ENCODE results near the gene SV2C. TPM values are rescaled to one million over a fixed set of nuclear protein-coding genes. Genes with fewer than 3 reads are reported as not detected.

The SV2C gene
- total RNA-seq, 2 experiments from 2014 or later: 0.20 to 0.26 TPM

DNA sequence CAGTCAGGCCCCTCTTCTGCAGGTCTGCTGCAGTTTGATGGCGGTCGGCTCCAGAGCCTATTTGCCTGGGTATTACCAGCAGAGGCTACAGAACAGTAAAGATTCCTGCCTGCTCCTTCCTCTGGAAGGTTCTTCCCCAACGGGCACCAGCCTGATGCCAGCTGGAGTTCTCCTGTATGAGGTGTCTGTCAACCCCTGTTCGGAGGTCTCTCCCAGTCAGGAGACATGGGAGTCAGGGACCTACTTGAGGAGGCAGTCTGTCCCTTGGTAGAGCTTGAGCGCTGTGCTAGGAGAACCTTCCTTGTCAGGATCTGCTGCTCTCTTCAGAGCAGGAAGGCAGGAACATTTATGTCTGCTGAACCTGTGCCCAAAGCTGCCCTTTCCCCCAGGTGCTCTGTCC is 181.5 kb downstream of the SV2C start:
- no peak overlapping the region for H3K27ac Mint-ChIP-seq
- ATAC-seq (no peak), DNase-seq (no peak)
- H3K4me1 Mint-ChIP-seq: peaks cover 24% of the 10 kb centered on the region
- H3K36me3 Mint-ChIP-seq: peaks cover 39% of the 10 kb centered on the region
- H3K9me3 Mint-ChIP-seq (ENCODE audit: low read depth): peaks cover 14% of the 10 kb centered on the region
- no peak overlapping the region for H3K4me3 Mint-ChIP-seq
- H3K27me3 Mint-ChIP-seq: no peaks in the 10 kb centered on the region
- CTCF ChIA-PET: interaction anchor here (1.1 kb wide), 1 partner anchor 9 kb away, joined by 4 read pairs; no protein-coding TSS in a partner anchor

DNA sequence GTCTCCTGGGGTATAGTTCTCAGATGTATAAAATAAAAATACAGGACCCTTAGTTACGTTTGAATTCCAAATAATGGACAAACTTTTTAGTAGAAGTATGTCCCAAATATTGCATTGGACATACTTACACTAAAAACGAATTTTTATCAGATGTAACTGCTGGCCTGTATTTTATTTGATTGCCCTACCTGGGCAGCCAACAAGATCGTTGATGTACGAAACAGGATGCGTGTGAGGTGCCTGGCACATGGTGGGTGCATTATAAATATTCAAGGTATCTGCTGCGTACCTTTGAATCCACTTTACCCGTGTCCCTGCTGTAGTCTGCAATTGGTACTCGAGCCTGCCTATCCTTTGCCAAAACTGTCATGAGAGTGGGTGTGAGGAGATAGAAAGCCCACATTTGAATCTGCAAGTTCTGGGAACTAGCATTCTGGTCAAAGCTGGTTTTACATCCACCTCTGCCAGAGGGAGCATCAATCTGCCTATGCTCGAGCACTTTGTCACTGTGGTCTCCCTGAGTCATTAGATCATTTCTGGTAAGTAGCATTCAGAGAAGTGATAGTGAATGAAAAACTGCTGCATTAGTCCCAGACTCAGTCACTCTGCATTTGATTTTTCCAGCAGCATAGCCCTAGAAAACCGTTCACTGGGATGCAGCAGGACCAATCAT is 186.2 kb downstream of the SV2C start:
- Mint-ChIP-seq H3K4me3 (peak overlapping the region; percentile 59), H3K27ac (peak overlapping the region; percentile 89), H3K9me3 (ENCODE audit: low read depth) (no peaks in the 10 kb centered on the region), H3K36me3 (peaks cover 28% of the 10 kb centered on the region), H3K27me3 (no peaks in the 10 kb centered on the region), H3K4me1 (peaks cover 45% of the 10 kb centered on the region)
- CTCF ChIA-PET: interaction anchor here (1.0 to 3.3 kb wide), 6 partner anchors 12 to 274 kb away, joined by 3 to 17 read pairs (median 4); no protein-coding TSS in a partner anchor
- ATAC-seq: peak; percentile 95
- DNase-seq: peak; percentile 80

DNA sequence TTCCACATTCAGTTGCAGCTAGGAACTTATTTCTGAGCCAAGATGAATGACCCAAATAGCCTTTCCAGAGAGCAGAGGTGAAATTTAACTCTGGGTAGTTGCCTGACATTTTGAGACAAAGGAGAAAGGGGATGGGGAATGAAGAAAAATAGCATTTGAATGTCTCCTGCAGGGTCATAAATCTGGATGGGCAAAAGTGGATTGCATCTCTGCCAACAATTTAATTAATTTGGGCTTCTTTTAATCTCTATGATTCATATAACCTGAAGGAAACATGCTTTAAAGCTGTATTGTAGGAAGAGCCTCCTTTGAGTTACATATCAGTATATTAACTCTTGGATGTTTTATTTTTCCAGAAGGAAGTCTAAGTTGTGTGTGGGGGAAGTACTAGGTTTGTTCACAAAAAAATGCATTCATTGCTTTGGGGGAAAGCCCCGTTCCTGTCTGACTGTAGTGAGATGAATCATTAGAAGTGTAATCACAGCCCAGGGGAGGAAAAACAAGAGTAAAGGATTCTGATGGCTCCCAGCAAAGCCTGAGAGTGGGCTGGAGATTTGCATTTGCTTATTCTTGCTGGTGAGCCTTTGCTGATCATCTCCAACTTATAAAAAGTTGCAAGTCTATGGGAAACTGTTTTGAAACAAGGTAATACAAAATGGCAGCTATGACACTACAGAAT is 186.9 kb downstream of the SV2C start:
- CTCF ChIA-PET: interaction anchor here (1.0 to 1.6 kb wide), 5 partner anchors 14 to 273 kb away, joined by 3 to 5 read pairs (median 3); no protein-coding TSS in a partner anchor
- DNase-seq: peak; percentile 60
- peak; percentile 77 for ATAC-seq
- Mint-ChIP-seq H3K9me3 (ENCODE audit: low read depth) (no peaks in the 10 kb centered on the region), H3K36me3 (peaks cover 26% of the 10 kb centered on the region), H3K27me3 (no peaks in the 10 kb centered on the region), H3K4me1 (peaks cover 45% of the 10 kb centered on the region), H3K4me3 (peak overlapping the region; percentile 59), H3K27ac (peak overlapping the region; percentile 89)

DNA sequence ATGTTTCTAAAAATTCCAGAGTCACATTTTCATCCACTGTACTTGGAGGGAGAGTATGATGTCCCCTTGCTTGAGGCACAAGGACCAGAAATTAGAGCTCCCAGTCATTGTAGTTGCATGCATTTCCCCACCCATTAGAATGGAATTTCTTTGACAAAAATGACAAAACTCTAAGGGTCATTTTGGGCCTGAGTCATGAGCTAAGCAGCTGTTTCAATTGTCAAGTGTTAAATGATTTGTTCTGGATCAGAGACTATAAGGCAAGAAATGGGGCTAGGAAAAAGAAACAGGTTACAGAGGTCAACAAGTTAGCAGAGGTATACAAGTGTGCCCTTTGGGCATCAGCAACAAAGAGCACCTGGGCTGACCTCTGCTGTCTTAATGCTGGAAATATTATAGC is 188.7 kb downstream of the SV2C start:
- H3K27ac Mint-ChIP-seq: no peak overlapping the region
- H3K36me3 Mint-ChIP-seq: peaks cover 17% of the 10 kb centered on the region
- no peaks in the 10 kb centered on the region for H3K9me3 Mint-ChIP-seq (ENCODE audit: low read depth)
- ATAC-seq (no peak), DNase-seq (no peak)
- no peaks in the 10 kb centered on the region for H3K27me3 Mint-ChIP-seq
- CTCF ChIA-PET: interaction anchor here (0.7 to 2.3 kb wide), 5 partner anchors 15 to 131 kb away, joined by 3 to 7 read pairs (median 3); partner anchors contain the start of gene IQGAP2
- H3K4me1 Mint-ChIP-seq: peaks cover 42% of the 10 kb centered on the region
- H3K4me3 Mint-ChIP-seq: no peak overlapping the region

DNA sequence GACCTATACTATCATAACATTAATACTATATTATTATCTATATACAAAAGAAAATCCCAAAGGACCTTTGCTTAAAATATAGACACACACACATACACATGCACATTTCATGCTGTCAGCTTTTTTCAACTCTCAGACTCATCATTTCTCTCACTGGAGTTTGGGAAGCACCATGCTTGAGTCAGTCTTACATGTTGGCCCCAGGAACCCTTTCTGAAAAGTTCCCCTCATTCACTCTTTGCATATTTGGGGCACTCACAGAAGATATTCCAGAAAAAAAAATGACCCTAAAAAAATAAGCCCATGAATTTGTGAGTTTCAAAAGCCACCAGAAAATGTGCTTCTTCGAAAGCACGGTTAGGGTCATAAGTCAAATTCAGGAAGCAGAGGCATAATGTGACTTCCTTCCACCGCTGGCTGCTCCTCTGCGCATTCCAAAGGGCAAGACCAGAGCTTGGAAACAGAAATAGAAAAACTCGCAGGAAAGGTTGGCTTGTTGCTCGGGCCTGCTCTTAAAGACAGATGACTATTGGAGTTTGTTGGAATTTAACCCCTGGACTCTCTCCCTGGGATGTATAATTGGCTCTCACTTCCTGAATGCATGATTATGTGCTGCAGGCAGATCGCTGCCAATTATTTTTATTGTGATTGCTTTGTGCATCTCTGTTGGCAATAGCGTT is 190.2 kb downstream of the SV2C start:
- H3K4me1 Mint-ChIP-seq: peaks cover 35% of the 10 kb centered on the region
- H3K27ac Mint-ChIP-seq: no peak overlapping the region
- CTCF ChIA-PET: interaction anchor here (0.6 to 2.7 kb wide), 4 partner anchors 15 to 248 kb away, joined by 3 to 7 read pairs (median 6); no protein-coding TSS in a partner anchor
- ATAC-seq: no peak
- no peaks in the 10 kb centered on the region for H3K9me3 Mint-ChIP-seq (ENCODE audit: low read depth)
- H3K36me3 Mint-ChIP-seq: peaks cover 13% of the 10 kb centered on the region
- DNase-seq: no peak
- H3K4me3 Mint-ChIP-seq: no peak overlapping the region
- H3K27me3 Mint-ChIP-seq: no peaks in the 10 kb centered on the region

DNA sequence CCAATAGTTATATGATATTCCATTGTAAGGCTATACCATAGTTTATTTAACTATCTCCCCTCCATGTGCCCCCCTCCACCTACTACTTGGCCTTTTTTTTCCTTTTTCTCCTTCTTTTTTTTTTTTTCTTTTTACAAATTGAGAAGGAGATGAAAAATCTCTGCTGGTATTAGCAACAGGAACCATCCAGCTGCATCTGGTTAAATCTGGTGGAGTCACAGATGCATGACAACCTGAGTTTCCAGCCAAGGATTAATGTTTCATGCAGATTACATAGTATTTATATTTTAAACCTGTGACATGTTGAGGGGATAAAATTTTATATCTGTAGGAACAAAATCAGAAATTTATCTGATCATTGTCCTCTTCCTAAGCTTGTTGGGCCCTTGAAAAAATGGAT is 191.4 kb downstream of the SV2C start:
- H3K27ac Mint-ChIP-seq: no peak overlapping the region
- no peaks in the 10 kb centered on the region for H3K27me3 Mint-ChIP-seq
- H3K36me3 Mint-ChIP-seq: peaks cover 11% of the 10 kb centered on the region
- CTCF ChIA-PET: interaction anchor here (0.7 to 2.7 kb wide), 6 partner anchors 9 to 58 kb away, joined by 3 to 7 read pairs (median 3); no protein-coding TSS in a partner anchor
- no peak overlapping the region for H3K4me3 Mint-ChIP-seq
- H3K4me1 Mint-ChIP-seq: peaks cover 24% of the 10 kb centered on the region
- ATAC-seq (no peak), DNase-seq (no peak)
- no peaks in the 10 kb centered on the region for H3K9me3 Mint-ChIP-seq (ENCODE audit: low read depth)

DNA sequence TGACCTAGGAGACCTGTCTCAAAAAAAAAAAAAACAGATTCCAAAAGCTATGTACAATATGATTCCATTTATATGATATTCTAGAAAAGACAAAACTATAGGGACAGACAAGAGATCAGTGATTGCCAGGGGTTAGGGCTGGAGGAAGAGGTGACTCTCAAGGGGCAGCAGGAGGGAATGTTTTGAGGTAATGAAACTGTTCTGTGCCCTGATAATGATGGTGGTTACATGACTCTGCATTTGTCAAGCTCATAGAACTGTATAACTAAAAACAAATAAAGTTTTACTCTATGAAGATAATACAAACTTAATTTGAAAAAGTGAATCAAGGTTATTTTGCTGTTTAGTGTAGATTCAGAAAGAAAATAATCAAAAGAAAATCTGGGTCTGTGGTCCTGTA is 194.6 kb downstream of the SV2C start:
- DNase-seq (no peak), ATAC-seq (no peak)
- no peaks in the 10 kb centered on the region for H3K27me3 Mint-ChIP-seq
- no peaks in the 10 kb centered on the region for H3K9me3 Mint-ChIP-seq (ENCODE audit: low read depth)
- peaks cover 5% of the 10 kb centered on the region for H3K36me3 Mint-ChIP-seq
- no peak overlapping the region for H3K27ac Mint-ChIP-seq
- no peak overlapping the region for H3K4me3 Mint-ChIP-seq
- no peaks in the 10 kb centered on the region for H3K4me1 Mint-ChIP-seq
- CTCF ChIA-PET: interaction anchor here (1.8 to 1.9 kb wide), 2 partner anchors 10 to 49 kb away, joined by 4 read pairs; no protein-coding TSS in a partner anchor

DNA sequence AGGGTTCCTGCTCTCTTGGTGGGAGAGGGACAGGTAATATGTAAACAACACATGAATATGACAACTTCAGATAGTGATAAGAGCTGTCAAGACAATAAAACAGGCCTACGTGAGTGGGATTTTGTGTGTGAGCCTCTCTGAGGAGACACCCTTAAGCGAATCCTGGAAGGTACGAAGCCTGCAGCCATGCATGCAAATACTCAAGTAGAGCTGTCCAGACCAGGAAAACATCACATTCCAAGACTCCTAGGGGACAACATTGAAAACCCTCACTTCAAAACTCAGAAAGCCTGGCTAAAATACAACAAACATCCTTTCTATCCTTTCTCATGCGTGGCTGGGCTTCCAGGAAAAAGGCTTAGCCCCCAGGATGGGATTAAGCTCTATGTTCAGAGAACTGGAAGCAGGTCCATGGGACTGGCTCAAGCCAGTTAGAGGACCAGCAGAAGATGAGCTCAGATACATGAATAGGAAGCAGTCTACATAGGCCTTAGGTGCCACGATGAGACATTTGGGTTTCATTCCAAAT is 195.1 kb downstream of the SV2C start:
- ATAC-seq: no peak

DNA sequence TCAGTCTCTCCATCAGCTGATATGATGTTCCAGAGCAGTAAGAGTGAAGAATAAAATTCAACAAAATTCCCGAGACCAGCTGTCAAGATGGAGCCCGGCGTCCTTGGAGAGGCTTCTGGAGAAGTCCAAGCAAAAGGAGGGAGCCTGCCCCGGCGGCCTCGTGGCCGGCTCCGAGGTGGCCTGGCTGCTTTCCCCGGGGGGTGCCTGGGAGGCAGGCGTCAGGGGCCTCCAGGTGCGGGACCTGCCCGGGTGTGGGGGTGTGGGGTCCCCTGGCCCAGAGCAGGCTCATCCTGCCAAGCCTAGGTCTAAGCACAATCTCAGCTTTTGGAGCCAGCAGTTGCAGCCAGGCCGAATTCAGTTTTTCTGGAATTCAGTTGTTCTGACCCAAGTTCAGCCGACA is 197.3 kb downstream of the SV2C start:
- no peak overlapping the region for H3K27ac Mint-ChIP-seq
- CTCF ChIA-PET: interaction anchor here (1.3 kb wide), 1 partner anchor 18 kb away, joined by 3 read pairs; no protein-coding TSS in a partner anchor

More for the DNA sequence above, 195.1 kb downstream of the SV2C start:
- CTCF ChIA-PET: interaction anchor here (1.8 to 1.9 kb wide), 2 partner anchors 9 to 48 kb away, joined by 4 read pairs; no protein-coding TSS in a partner anchor
- DNase-seq: no peak
- no peaks in the 10 kb centered on the region for H3K9me3 Mint-ChIP-seq (ENCODE audit: low read depth)
- peaks cover 5% of the 10 kb centered on the region for H3K36me3 Mint-ChIP-seq
- no peaks in the 10 kb centered on the region for H3K4me1 Mint-ChIP-seq
- no peak overlapping the region for H3K4me3 Mint-ChIP-seq
- no peak overlapping the region for H3K27ac Mint-ChIP-seq
- no peaks in the 10 kb centered on the region for H3K27me3 Mint-ChIP-seq

DNA sequence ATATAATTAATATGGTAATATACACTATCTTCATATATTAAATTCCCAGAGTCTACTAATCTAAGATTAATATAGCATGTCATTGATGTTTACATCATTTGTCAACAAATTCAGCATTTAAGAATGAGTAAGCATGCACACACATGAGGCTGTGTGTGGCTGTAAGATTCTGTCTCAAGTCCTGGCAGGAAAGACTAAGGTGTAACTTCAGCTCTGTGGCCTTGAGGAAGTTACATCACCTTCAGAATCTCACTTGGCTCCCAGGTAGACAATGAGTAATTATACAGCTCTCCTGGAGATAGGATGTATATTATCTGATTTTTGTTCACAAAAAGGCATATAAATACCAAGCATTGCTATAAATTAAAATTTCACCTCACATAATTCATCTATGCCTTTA is 200.5 kb downstream of the SV2C start:
- CTCF ChIA-PET: interaction anchor here (0.6 to 2.1 kb wide), 4 partner anchors 9 to 317 kb away, joined by 3 to 8 read pairs (median 4); no protein-coding TSS in a partner anchor
- H3K27ac Mint-ChIP-seq: no peak overlapping the region
- H3K4me1 Mint-ChIP-seq: peaks cover 6% of the 10 kb centered on the region
- no peaks in the 10 kb centered on the region for H3K9me3 Mint-ChIP-seq (ENCODE audit: low read depth)
- no peak for DNase-seq
- no peak overlapping the region for H3K4me3 Mint-ChIP-seq
- no peaks in the 10 kb centered on the region for H3K27me3 Mint-ChIP-seq
- no peak for ATAC-seq
- H3K36me3 Mint-ChIP-seq: no peaks in the 10 kb centered on the region

More for the DNA sequence above, 197.3 kb downstream of the SV2C start:
- peaks cover 6% of the 10 kb centered on the region for H3K4me1 Mint-ChIP-seq
- H3K4me3 Mint-ChIP-seq: no peak overlapping the region
- no peak for DNase-seq
- ATAC-seq: no peak
- no peaks in the 10 kb centered on the region for H3K9me3 Mint-ChIP-seq (ENCODE audit: low read depth)
- H3K36me3 Mint-ChIP-seq: no peaks in the 10 kb centered on the region
- H3K27me3 Mint-ChIP-seq: no peaks in the 10 kb centered on the region

DNA sequence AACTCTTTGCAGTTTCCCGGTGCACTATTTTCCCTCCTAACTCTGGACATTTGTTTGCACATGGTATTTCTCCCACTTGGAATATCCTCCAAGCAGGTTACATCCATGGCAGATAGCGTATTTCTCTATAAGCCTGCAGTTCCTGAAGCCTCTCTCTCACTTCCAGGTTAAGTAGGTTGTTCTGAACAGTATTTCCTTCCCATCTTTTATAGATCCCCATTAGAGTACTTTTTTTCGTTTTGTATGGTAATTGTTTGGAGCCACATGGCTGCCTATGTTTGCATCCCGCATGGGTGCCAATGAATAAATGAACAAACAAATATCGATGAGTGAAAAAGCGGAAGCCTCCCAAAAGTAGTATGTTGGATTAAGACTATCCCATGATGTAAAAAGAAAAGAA is 206.5 kb downstream of the SV2C start:
- CTCF ChIA-PET: no interaction called here
- H3K27me3 Mint-ChIP-seq: no peaks in the 10 kb centered on the region
- no peak overlapping the region for H3K27ac Mint-ChIP-seq
- H3K9me3 Mint-ChIP-seq (ENCODE audit: low read depth): no peaks in the 10 kb centered on the region
- DNase-seq: no peak
- no peak for ATAC-seq
- peaks cover 7% of the 10 kb centered on the region for H3K4me1 Mint-ChIP-seq
- H3K4me3 Mint-ChIP-seq: no peak overlapping the region
- no peaks in the 10 kb centered on the region for H3K36me3 Mint-ChIP-seq

DNA sequence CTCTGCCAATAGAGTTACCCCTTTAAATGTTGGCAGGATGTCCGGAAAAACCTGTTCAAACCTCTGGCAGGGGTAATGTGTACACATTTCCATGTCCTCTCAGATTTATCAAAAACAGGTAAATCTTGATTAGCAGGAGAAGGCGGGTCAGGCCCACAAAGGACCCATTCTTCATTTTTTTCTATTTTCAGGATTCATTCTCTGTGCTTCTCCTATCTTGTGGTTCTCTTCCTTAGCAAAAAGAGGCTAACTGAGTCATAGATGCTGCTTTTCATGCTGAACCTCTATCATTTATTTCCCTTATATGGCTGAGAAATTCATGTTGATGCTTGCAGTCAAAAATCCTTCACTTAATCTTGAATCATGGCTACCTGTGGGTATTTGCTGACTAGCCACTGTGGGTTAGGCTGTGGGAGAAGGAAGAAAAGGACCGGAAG is 207.2 kb downstream of the SV2C start:
- ATAC-seq: no peak
- no peaks in the 10 kb centered on the region for H3K36me3 Mint-ChIP-seq

More for the DNA sequence above, 207.2 kb downstream of the SV2C start:
- H3K9me3 Mint-ChIP-seq (ENCODE audit: low read depth): no peaks in the 10 kb centered on the region
- CTCF ChIA-PET: interaction anchor here (1.4 to 1.9 kb wide), 2 partner anchors 11 to 293 kb away, joined by 3 to 4 read pairs; no protein-coding TSS in a partner anchor
- peaks cover 9% of the 10 kb centered on the region for H3K4me1 Mint-ChIP-seq
- H3K4me3 Mint-ChIP-seq: no peak overlapping the region
- no peak for DNase-seq
- no peaks in the 10 kb centered on the region for H3K27me3 Mint-ChIP-seq
- H3K27ac Mint-ChIP-seq: no peak overlapping the region
